Measurements from ENCODE around the gene FGFR2. TPM values are rescaled to one million over a fixed set of nuclear protein-coding genes. Genes with fewer than 3 reads are reported as not detected.

FGFR2 gene
- total and polyA plus RNA-seq, 4 donors: 0.67 to 13.1 (median 5.2) TPM

DNA sequence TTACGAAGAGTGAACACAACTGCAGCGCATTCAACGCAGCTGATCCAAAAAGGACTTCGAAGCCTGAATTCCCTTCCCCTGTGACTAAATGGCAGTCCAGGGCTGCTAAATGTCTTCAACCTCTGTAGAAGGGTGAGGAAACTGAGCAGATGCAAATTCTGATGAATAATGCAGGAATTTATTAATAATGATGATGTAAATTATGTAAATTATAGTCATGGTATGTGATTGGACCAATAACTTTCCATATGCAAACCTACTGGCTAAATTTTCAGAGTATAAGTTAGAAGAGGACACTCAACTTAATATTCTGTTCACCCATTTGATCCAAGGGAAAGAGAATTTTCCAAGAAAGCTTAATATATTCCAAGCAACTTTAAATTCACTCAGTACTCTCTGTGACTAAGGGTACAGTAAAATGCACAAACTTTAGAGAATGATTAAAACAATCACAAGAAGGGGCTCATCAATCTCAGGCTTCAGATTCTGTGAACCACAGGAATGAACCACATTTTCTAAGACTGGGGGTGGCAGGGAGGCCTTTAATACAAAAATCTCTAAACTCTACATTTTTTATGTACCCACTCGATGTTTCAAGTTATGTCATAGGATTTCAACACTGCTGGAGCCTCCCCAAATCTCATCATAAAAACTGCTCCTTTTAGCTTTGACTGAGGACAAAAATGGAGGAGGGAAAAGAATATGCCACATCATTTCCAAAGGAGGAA lies 3.5 kb downstream of the FGFR2 start:
- intact Hi-C loops (cut with DNase I): loop anchor here (5.0 to 10.0 kb wide), 3 partner anchors 132 to 500 kb away; no protein-coding TSS in a partner anchor
- DNase-seq (no peak), ATAC-seq (ENCODE audit: low FRiP score) (no peak)
- Histone ChIP-seq H3K36me3 (ENCODE audit: control insufficient read depth in 1 of 2, insufficient read depth in 2 of 2, low read length in 1 of 2) (peaks cover 0 to 2% of the 10 kb centered on the region in 2 donors), H3K9me3 (ENCODE audit: control insufficient read depth, low read length) (no peaks in the 10 kb centered on the region), H3K4me3 (ENCODE audit: low read length in 2 of 2) (no peak overlapping the region), H3K4me1 (ENCODE audit: control insufficient read depth in 1 of 2, insufficient read depth in 2 of 2, low read length in 2 of 2) (no peaks in the 10 kb centered on the region), H3K27me3 (ENCODE audit: control insufficient read depth in 1 of 2, insufficient read depth in 2 of 2, low read length in 1 of 2) (no peaks in the 10 kb centered on the region), H3K27ac (ENCODE audit: low read depth in 1 of 2, low read length in 2 of 2) (no peak overlapping the region)
- 83 to 89% methylated on average over 5 of the region's 5 CpGs for WGBS, 2 donors

DNA sequence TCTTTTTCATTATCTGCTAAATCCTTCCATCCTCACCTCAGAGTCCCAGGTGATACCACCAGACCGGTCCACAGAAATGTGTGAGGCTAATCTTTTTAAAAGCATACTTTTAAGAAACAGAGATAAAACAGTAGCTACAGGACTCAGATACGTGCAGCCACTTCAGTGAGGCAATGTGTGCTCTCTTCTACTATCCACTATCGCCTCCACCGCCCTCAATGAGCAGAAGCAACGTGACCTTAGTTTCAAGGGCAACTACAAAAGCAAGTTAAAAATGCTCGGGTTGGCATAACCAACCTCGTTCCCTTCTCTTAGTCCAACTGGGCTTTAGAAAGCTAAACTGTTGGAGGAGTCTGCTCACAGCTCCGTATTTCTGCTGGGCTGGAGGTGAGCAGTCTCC lies 4.2 kb downstream of the FGFR2 start:
- H3K9me3 ChIP-seq (ENCODE audit: control insufficient read depth, low read length): no peaks in the 10 kb centered on the region
- 88 to 92% methylated on average over 8 of the region's 8 CpGs for WGBS, 2 donors
- peaks cover 0 to 2% of the 10 kb centered on the region in 2 donors for H3K36me3 ChIP-seq (ENCODE audit: control insufficient read depth in 1 of 2, insufficient read depth in 2 of 2, low read length in 1 of 2)
- no peak overlapping the region for H3K27ac ChIP-seq (ENCODE audit: low read depth in 1 of 2, low read length in 2 of 2)
- H3K4me3 ChIP-seq (ENCODE audit: low read length in 2 of 2): no peak overlapping the region
- H3K4me1 ChIP-seq (ENCODE audit: control insufficient read depth in 1 of 2, insufficient read depth in 2 of 2, low read length in 2 of 2): no peaks in the 10 kb centered on the region
- H3K27me3 ChIP-seq (ENCODE audit: control insufficient read depth in 1 of 2, insufficient read depth in 2 of 2, low read length in 1 of 2): no peaks in the 10 kb centered on the region
- ATAC-seq (ENCODE audit: low FRiP score) (no peak), DNase-seq (no peak)
- intact Hi-C loops (cut with DNase I): loop anchor here in 1 of 2 donors (10.0 kb wide), 2 partner anchors 419 to 499 kb away; no protein-coding TSS in a partner anchor

DNA sequence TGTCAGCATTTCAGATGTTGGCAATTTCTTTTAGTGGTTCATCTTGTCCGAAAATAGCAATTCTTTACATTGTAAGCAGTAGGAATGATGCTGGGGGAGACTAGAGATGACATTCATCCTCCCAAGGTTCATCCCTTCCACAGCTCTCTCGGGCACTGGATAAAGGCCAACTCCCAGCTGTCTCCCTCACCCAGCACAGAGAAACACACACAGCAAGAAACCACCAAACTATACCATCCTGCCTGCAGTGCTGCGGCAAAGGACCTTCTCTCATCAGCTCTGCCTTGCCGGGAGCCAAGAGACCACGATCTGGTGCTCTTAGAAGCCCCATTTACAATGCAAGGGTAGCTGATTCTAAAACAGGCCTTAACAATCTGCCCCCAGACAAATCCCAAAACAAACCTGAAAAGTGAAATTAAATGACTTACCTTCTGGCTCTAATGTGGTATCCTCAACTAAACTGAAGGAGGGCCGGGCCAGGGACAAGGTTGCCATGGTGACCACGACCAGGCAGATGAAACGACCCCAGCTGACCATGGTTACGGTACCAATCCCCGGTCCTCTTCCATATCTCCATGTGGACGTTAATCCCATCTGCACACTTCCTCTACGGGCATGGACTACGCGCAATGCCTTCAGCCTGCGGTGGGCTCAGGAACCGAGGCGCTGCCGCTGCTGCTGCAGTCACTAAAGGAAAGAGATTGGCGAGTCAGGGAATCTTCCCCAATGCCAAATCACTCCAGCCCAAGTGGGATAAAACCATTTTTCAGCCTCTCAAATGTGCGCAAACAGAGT lies 4.8 kb downstream of the FGFR2 start:
- ATAC-seq (ENCODE audit: low FRiP score): no peak
- Histone ChIP-seq H3K9me3 (ENCODE audit: control insufficient read depth, low read length) (no peaks in the 10 kb centered on the region), H3K27me3 (ENCODE audit: control insufficient read depth in 1 of 2, insufficient read depth in 2 of 2, low read length in 1 of 2) (no peaks in the 10 kb centered on the region), H3K36me3 (ENCODE audit: control insufficient read depth in 1 of 2, insufficient read depth in 2 of 2, low read length in 1 of 2) (peaks cover 0 to 2% of the 10 kb centered on the region in 2 donors), H3K4me3 (ENCODE audit: low read length in 2 of 2) (no peak overlapping the region), H3K27ac (ENCODE audit: low read depth in 1 of 2, low read length in 2 of 2) (no peak overlapping the region), H3K4me1 (ENCODE audit: control insufficient read depth in 1 of 2, insufficient read depth in 2 of 2, low read length in 2 of 2) (no peaks in the 10 kb centered on the region)
- WGBS, 2 donors: 96 to 97% methylated on average over 20 of the region's 20 CpGs
- no peak for DNase-seq
- intact Hi-C loops (cut with DNase I): loop anchor here in 1 of 2 donors (10.0 kb wide), 2 partner anchors 419 to 499 kb away; no protein-coding TSS in a partner anchor

DNA sequence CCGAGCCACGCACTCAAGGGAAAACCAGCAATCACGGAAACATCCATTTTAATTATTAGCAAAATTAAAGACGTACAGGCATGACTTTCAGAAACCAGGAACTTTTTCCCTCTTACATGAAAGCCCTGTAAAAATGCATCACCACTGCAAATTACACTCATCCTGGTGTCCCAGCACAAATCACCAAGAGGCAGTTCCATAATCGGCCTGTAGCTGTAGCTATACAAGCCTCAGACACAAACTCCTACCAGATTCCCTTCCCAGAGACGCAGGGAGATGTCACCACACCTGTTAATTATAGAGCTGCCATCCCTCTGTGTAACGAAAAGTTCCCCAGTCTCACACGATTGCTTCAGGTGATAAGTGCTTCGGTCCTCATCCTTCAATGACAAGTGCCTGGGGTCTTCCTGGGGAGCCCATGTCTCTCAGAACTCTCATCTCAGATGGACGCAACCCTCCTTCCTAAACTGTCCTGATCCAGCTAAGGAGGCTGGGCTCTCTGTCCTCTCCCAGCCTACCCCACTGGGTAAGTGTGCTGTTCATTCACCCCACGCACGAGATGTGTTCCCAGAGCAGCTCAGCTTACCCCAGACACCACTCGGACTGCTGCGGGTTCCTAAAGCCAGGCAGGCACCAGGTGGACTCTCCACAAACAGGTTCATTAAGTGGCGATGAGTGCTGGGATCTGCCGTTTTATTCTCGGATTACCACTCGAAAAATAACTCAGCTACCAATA lies 5.9 kb downstream of the FGFR2 start:
- H3K27me3 ChIP-seq (ENCODE audit: control insufficient read depth in 1 of 2, insufficient read depth in 2 of 2, low read length in 1 of 2): no peaks in the 10 kb centered on the region
- 90 to 92% methylated on average over 18 of the region's 18 CpGs for WGBS, 2 donors
- H3K4me1 ChIP-seq (ENCODE audit: control insufficient read depth in 1 of 2, insufficient read depth in 2 of 2, low read length in 2 of 2): no peaks in the 10 kb centered on the region
- H3K36me3 ChIP-seq (ENCODE audit: control insufficient read depth in 1 of 2, insufficient read depth in 2 of 2, low read length in 1 of 2): peaks cover 0 to 2% of the 10 kb centered on the region in 2 donors
- intact Hi-C loops (cut with DNase I): loop anchor here in 1 of 2 donors (10.0 kb wide), 2 partner anchors 418 to 498 kb away; no protein-coding TSS in a partner anchor
- DNase-seq (no peak), ATAC-seq (ENCODE audit: low FRiP score) (no peak)
- H3K27ac ChIP-seq (ENCODE audit: low read depth in 1 of 2, low read length in 2 of 2): no peak overlapping the region
- H3K9me3 ChIP-seq (ENCODE audit: control insufficient read depth, low read length): no peaks in the 10 kb centered on the region
- no peak overlapping the region for H3K4me3 ChIP-seq (ENCODE audit: low read length in 2 of 2)

GRCh38 chr10:121591186-121591585 lies 7.1 kb downstream of the FGFR2 start:
- DNase-seq (no peak), ATAC-seq (ENCODE audit: low FRiP score) (no peak)
- intact Hi-C loops (cut with DNase I): loop anchor here in 1 of 2 donors (10.0 kb wide), 2 partner anchors 416 to 496 kb away; no protein-coding TSS in a partner anchor
- H3K9me3 ChIP-seq (ENCODE audit: control insufficient read depth, low read length): no peaks in the 10 kb centered on the region
- no peaks in the 10 kb centered on the region for H3K4me1 ChIP-seq (ENCODE audit: control insufficient read depth in 1 of 2, insufficient read depth in 2 of 2, low read length in 2 of 2)
- no peak overlapping the region for H3K27ac ChIP-seq (ENCODE audit: low read depth in 1 of 2, low read length in 2 of 2)
- H3K36me3 ChIP-seq (ENCODE audit: control insufficient read depth in 1 of 2, insufficient read depth in 2 of 2, low read length in 1 of 2): peaks cover 0 to 2% of the 10 kb centered on the region in 2 donors
- no peaks in the 10 kb centered on the region for H3K27me3 ChIP-seq (ENCODE audit: control insufficient read depth in 1 of 2, insufficient read depth in 2 of 2, low read length in 1 of 2)
- no peak overlapping the region for H3K4me3 ChIP-seq (ENCODE audit: low read length in 2 of 2)
- 81 to 82% methylated on average over 6 of the region's 6 CpGs for WGBS, 2 donors

- H3K36me3 ChIP-seq (ENCODE audit: control insufficient read depth in 1 of 2, insufficient read depth in 2 of 2, low read length in 1 of 2): peaks cover 0 to 2% of the 10 kb centered on the region in 2 donors
- DNase-seq (no peak), ATAC-seq (ENCODE audit: low FRiP score) (no peak)
- H3K27me3 ChIP-seq (ENCODE audit: control insufficient read depth in 1 of 2, insufficient read depth in 2 of 2, low read length in 1 of 2): no peaks in the 10 kb centered on the region
- H3K27ac ChIP-seq (ENCODE audit: low read depth in 1 of 2, low read length in 2 of 2): no peak overlapping the region
- no peak overlapping the region for H3K4me3 ChIP-seq (ENCODE audit: low read length in 2 of 2)
- 91 to 92% methylated on average over 9 of the region's 9 CpGs for WGBS, 2 donors
- intact Hi-C loops (cut with DNase I): loop anchor here in 1 of 2 donors (10.0 kb wide), 2 partner anchors 416 to 496 kb away; no protein-coding TSS in a partner anchor
- no peaks in the 10 kb centered on the region for H3K4me1 ChIP-seq (ENCODE audit: control insufficient read depth in 1 of 2, insufficient read depth in 2 of 2, low read length in 2 of 2)
- H3K9me3 ChIP-seq (ENCODE audit: control insufficient read depth, low read length): no peaks in the 10 kb centered on the region
These were observed 7.5 kb downstream of the FGFR2 start for GRCh38 chr10:121590772-121591171.

DNA sequence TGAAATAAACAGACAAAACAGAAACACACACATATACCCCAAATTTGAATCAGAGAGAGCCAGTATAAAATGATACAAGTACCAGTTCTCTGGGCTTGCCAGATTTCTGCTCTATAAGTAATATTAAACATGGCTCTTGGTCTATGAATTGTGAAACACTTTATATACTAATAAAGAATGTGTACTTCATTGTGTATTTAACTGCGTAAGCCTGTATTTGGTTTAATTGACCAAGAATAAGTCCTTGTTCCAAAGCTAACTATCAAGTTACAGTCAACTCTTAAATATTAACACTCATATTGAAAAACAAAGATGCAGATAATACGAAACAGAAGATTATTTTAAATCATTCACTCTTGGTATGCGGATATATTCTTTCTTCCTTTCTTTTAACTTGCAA lies 8.7 kb downstream of the FGFR2 start:
- DNase-seq (no peak), ATAC-seq (ENCODE audit: low FRiP score) (no peak)
- H3K27me3 ChIP-seq (ENCODE audit: control insufficient read depth in 1 of 2, insufficient read depth in 2 of 2, low read length in 1 of 2): no peaks in the 10 kb centered on the region
- H3K9me3 ChIP-seq (ENCODE audit: control insufficient read depth, low read length): no peaks in the 10 kb centered on the region
- whole genome bisulfite sequencing, 2 donors: 92 to 94% methylated on average over 3 of the region's 3 CpGs
- H3K4me1 ChIP-seq (ENCODE audit: control insufficient read depth in 1 of 2, insufficient read depth in 2 of 2, low read length in 2 of 2): no peaks in the 10 kb centered on the region
- H3K4me3 ChIP-seq (ENCODE audit: low read length in 2 of 2): no peak overlapping the region
- peaks cover 0 to 2% of the 10 kb centered on the region in 2 donors for H3K36me3 ChIP-seq (ENCODE audit: control insufficient read depth in 1 of 2, insufficient read depth in 2 of 2, low read length in 1 of 2)
- intact Hi-C loops (cut with DNase I): no loop called here
- H3K27ac ChIP-seq (ENCODE audit: low read depth in 1 of 2, low read length in 2 of 2): no peak overlapping the region

DNA sequence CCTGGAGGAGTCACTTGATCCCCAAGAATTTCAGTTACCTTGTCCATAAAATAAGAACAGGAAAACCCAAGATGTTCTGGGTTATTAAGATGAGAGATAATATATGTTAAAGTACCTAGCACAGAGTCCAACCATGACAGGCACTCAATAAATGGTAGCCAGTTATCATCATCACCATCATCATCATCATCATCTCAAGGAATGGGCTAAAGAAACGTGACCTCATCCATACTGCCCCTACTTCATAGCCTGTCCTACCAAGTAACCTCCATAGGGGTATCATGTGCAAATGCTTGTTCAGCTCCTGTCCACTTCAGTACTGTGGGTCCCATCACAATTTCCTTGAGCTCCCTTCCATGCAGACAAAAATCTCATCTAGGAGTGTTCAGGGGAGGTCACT lies 14.4 kb downstream of the FGFR2 start:
- 94 to 98% methylated on average over 1 of the region's 1 CpG for WGBS, 2 donors
- DNase-seq: no peak
- Histone ChIP-seq H3K4me3 (ENCODE audit: low read length in 2 of 2) (no peak overlapping the region), H3K36me3 (ENCODE audit: control insufficient read depth in 1 of 2, insufficient read depth in 2 of 2, low read length in 1 of 2) (no peaks in the 10 kb centered on the region), H3K27me3 (ENCODE audit: control insufficient read depth in 1 of 2, insufficient read depth in 2 of 2, low read length in 1 of 2) (no peaks in the 10 kb centered on the region), H3K27ac (ENCODE audit: low read depth in 1 of 2, low read length in 2 of 2) (no peak overlapping the region), H3K4me1 (ENCODE audit: control insufficient read depth in 1 of 2, insufficient read depth in 2 of 2, low read length in 2 of 2) (no peaks in the 10 kb centered on the region), H3K9me3 (ENCODE audit: control insufficient read depth, low read length) (no peaks in the 10 kb centered on the region)
- no peak for ATAC-seq (ENCODE audit: low FRiP score)
- intact Hi-C loops (cut with DNase I): no loop called here
